CD4-positive, alpha-beta T cell treated with Interleukin-17A for 4 hours (primary cell): Measurements from ENCODE around the gene ATP6AP1.
A peak's percentile ranks its signal among the peaks of the same experiment; 100 is the strongest.

ENCODE experiments used
- DNase-seq: peaks from one replicate; pipeline ENCODE4 v3.0.0-alpha.2; 2020; ENCODE audit warnings: mixed read lengths

Gene ATP6AP1

DNA sequence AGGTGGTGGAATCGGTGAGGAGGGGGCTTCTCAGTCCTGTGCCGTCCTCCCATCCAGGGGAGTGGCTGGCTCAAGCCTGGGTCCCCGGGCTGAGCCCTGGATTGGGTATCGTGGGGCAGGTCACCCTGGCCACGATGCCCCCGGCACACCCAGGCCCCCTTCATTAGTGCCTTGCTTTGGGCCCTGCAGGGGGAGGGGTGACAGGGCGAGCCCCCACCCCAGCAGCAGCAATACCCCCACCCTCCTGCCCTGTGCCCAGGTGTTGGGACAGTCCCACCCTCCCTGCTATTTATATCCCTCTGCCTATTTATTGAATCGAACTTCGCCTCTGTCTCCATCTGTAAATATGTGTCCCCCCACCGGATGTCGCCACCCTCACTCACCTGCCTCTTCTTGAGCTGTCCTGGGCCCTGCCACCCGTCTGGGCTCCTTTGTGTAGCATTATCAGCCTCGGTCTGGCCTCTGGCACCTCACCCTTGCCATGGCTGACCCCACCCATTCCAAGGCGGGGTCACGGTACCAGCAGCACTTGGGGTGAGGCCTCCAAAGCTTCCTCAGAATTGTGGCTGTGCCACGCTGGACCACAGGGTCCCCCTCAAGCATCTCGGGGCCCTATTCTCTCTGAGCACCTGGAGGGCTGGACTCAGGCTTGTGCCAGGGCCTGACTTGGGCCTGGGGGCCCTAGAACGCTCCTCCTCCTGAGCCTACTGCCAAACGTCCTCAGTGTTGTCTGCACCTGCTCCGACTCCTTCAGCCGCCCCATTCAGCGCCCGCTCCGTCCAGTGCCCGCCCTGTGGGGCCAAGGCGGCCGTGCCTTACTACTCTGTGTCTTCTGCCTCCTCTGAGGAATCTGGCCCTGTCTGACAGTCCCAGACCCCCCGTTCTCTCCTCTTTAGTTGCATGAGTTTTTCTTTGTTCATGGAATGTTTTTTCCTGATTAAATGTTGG lies 44.5 kb downstream of the ATP6AP1 start:
- DNase-seq: no peak

DNA sequence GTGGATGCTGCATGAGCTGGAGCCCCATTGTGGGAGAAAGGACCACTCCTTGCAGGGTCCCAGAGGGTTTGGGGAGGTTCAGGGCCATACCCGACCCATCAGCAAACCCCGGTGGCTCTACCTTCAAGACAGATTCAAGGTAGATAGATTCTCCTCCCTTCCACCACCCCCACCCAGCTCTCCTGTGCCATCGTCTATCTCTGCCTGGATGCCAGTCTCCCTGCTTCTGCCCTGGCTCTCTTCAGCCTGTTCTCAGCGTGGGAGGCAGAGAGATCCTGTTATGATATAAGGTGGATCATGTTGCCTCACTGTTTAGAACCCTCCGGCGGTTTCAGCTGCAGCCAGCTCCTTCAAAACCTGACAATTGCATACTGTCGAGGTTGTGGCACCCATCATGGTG lies 45.2 kb downstream of the ATP6AP1 start:
- no peak for DNase-seq

DNA sequence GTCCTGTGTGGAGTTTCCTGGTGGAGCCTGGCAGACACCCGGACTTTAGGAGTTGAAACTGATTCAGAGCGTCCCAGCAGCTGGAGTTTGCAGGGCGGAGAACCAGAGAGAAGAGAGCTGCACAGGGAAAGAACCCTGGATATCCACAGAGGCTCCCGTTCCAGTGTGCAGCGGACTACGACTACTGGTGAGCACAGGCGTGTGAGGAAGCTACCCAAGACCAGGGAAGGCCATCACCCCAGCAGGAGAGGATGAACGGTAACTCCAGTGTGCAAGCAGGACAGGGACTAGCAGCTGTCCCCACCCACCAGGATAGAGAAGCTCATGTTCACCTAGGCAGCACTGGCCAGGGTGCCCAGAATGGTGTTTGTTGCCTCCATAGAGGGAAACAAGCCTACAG lies 48.3 kb downstream of the ATP6AP1 start:
- DNase-seq: no peak

DNA sequence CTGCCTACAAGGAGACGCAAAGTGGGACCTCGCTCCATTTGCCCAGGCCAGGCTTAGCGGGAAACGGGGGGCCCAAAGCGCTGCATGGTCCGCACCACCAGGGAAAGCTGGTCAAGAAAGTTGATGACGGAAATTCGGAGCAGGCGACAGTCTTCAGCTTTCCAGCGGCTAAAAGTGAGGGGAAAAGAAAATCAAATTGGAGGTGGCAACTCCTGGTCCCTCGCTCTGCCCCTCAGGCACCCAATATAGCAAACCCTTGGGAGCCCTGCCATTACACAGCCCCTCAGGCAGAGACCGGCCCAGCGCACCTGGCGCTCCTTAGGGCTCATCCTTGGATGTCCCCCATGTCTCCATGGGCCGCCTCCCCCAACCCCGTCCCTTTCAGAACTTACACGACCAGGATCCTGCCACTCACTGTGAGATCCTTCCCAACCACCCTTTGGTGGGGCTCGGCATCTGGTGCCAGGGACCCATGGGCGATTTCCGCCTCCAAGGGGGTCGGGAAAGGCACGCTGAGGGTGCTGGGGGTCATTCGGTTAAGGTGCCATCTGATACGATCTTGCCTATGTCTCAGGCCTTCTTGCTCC lies 49.5 kb downstream of the ATP6AP1 start:
- DNase-seq: no peak

DNA sequence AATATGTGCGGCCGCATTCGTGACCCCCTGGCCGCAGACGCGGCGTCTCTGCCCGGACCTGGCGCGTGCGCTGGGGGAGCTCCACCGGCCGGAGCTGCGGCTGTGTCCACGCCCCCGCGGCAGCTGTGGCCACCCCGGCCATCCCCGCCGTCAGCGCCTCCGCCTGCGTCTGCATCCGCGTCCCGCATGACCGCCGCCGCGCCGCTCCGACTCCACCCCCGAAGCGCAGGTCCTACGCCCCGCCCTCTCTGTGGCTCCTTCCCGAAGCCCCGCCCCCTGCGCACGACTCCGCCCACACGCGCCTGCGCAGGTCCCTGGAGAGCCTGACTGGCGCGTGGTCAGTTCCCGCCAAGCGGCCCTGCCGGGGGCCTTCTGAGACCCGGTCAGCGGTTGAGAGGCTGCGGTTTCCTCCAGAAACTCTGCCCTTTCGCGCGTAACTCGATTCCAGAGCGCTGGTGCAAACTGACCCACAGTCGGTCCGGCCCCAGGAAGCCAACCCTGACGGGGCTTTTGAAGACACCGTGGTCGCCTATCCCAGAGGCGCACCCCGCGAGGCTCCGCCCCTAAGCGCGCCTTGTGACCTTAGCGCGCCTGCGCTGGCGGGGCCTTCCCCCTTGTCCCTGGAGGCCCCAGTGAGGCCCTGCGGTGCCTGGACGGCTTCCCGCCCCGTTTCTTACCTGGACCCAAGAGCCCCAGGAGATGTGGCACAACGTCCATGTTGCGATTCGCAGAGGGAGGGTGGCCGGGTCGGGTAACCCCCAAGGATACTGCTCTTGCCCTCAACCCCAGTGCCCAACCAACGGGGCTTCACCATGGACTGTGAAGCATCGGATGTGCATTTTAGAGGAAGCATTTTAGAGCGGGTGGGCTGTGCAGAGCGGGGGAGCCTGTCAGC lies 50.5 kb downstream of the ATP6AP1 start, which contains the start of gene LAGE3:
TSS of gene LAGE3 (minus strand) at position 554 of the 895 bp plus-strand sequence. CDS start at position 188, 366 bp downstream.
- peak; percentile 95 for DNase-seq

DNA sequence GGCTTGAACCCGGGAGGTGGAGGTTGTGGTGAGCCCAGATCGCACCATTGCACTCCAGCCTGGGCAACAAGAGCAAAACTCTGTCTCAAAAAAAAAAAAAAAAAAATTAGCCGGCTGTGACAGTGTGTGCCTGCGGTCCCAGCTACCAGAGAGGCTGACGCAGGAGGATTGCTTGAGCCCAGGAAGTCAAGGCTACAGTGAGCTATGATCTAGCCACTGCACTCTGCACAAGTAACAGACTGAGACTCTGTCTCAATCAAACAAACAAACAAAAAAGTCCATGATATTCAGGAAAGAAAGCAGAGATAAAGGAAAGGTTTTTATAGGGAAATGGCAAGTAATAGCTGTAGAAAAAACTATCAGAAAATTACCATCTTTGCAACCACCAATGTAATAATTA lies 52.7 kb downstream of the ATP6AP1 start:
- no peak for DNase-seq

DNA sequence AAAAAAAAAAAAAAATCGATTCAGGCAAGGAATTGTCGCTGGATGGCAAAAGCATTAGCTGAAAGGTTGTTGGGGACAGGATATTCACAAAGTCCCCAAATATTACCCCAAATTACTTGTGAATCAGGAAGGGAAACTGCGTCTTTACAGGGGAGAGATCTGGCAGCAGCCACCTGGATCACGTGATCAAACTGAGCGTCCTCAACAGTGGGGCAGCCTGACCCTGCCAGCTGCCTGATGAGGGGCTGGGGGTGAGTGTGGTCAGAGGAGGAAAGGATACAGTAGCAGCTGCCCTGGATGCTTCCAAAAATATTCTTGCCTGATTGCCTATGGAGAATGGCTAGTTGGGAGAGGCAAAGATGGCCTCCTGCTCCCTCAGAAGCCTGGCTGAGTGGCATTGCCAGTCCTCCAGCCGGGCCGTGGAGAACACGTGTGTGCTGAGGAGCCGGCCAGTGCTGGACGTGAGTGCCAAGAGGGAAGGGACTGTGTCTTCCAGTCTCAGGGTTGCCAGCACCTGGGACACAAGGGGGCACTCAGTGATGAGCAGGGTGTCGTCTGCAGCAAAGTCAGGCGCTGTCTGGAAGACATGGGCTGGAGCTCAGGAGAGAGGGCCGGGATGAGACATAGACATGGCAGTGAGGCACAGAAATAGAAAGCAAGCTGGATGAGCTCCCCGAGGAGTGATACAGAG lies 53.6 kb downstream of the ATP6AP1 start:
- DNase-seq: no peak

DNA sequence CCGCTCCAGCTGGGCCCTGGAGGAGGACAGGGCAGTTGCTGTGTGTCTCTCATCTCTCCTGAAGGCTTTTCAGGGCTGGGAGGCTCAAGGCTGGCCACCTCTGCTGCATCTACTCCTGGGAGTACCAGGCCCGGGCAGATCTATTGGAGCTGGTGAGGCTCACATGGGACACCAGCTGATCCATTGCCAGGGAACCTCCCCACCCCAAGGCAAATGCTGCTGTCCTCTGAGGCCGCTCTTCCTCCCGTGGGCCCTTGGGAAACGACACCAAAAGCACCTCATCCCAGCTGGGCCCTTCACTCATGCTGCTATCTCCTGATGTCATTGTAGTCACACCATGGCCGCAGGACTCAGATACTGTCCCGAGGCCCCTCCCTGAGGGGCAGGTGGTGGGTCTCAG lies 54.3 kb downstream of the ATP6AP1 start:
- no peak for DNase-seq

DNA sequence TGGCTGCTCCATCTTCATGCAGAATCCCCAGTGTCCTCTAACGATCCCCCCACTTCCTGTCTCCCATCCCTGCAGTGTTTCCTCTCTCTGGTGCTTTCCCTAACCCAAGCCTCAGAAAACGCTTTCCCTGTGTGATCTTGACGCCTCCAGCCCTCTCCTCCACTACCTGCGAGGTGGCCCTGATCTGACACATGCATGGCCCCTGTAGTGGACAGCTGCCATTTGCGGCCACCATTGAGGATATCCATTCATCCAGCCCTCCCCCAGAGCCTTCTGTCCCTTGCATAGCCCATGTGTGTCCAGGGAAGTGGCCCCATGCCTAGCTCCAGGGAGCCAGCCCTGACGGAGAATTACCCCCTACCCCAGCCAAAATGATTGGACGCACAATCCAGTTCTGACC lies 54.8 kb downstream of the ATP6AP1 start:
- DNase-seq: no peak

DNA sequence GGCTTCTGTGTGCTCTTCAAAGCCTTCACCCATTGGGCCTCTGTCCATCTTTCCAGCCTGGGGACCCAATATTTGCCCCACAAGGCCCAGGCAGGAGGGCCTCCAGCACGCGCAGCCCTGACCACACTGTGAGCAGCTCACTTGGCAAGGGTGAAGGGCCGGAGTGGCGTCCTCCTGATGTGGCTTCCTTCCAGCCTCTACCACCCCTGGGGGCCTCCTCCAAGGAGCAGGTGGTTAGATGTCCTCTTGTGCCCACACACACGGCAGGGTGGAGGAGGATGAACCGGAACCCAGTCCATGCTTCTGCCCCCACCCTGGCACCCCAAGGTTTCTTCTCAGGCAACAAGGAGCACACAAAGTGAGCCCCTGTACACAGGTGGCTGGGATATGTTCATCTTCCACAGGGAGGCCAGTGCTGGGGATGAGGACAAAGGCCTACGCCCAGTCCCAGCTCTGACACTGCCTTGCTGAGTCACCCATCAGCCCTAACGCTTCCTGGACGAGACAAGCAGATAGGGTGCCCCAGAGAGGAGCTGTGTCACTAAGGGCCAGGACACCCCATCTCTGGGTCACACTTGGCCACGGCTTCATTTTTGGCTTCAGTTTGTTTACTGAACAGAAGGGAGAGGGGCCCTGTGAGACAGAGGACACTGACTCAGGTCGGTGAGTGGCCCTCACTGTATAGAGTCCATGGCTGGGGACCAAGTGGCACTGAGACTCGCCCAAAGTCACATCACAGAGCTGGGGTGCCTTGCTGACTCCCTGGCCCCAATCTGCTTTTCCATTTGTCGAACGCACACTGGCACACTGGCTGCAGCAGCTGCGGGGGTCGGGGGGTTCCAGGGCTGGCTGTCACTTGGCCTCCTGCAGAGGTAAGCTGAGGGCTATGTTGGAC lies 56.0 kb downstream of the ATP6AP1 start:
- DNase-seq: no peak

DNA sequence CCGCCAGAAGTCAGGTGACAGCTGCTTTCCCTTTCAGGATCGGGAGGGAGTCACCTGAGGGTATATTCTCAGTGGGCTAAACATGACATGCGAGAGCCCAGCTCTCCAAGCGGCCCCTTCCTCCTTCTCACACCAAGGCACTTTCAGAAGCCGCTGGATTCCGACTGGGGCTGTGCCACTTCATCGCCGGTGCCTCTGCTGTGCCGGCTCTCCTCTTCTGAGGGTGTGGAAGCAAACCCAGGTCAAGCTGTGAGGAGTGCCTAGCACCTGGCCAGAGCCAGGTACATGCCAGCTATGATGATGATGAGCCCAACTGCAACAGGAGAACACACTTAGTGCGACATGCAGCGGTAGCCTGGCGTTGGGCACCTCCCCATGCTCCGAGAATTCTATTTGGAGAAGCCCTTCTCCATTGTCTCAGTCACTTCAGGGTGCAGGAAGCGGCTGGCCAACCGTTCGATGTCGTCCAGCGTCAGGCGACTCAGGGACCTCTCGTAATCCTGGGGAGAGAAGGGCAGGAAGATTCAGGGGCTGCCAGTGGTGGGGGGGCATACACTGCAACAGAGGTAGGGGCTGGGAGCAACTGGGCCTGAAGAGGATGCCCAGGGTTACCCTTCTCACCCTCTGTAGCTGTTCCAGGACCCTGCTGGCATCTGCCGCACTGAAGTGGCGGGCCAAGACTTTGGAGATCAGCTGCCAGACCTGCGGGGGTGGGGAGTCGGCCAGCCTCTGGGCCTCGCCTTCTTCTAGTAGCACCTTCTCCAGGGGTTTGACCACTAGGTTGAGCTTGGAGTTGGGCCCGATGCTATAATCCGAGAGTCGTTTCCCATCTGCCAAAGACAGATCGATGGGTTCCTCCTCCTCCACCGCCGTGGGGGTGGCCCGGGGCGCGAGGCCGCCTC lies 56.9 kb downstream of the ATP6AP1 start:
- DNase-seq: no peak

DNA sequence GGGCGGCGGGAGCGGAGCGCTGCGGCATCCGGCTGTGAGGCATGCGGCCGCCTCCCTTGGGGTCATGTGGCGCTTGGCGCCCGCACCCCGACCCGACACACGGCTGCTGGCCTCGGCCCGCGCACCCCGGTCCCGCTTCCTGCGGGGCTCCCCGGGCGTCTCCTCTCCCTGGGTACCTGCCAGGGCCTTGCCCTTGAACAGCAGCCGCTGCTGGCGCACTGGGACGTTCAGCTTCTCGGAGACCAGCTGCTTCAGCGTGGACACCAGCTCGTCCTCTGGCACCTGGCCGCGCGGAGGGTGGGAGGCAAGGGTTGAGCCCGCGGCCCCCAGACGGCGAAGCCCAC lies 57.5 kb downstream of the ATP6AP1 start:
- DNase-seq: peak; percentile 54
